ENCODE measurements around the gene RNF130. TPM values are rescaled to one million over a fixed set of nuclear protein-coding genes. Genes with fewer than 3 reads are reported as not detected.

The RNF130 gene
- total RNA-seq, 3 donors from 2014 or later, result 36.1 to 75.7 (median 56.1) TPM

- H3K36me3 ChIP-seq (ENCODE audit: low read depth), result no peaks in the 10 kb centered on the region
- no peak overlapping the region for H3K4me3 ChIP-seq
- no peaks in the 10 kb centered on the region for H3K4me1 ChIP-seq (ENCODE audit: low read depth)
- TF ChIP-seq CTCF (IDR thresholded peaks at IDR 0.05), result no peak
- intact Hi-C loops (cut with DNase I, micrococcal nuclease), result no loop called here
- ATAC-seq (no peak), DNase-seq (no peak)
- peaks cover 7% of the 10 kb centered on the region for H3K9me3 ChIP-seq
These were observed 34.3 kb upstream of the RNF130 start for GRCh38 chr5:180105827-180106312.

GRCh38 chr5:180104168-180104530, 32.6 kb upstream of the RNF130 start:
- intact Hi-C loops (cut with DNase I, micrococcal nuclease), result no loop called here
- Histone ChIP-seq H3K4me3 (no peak overlapping the region), H3K9me3 (peaks cover 7% of the 10 kb centered on the region), H3K4me1 (ENCODE audit: low read depth) (no peaks in the 10 kb centered on the region), H3K36me3 (ENCODE audit: low read depth) (no peaks in the 10 kb centered on the region)
- no peak for DNase-seq
- ATAC-seq, result no peak
- no peak for TF ChIP-seq CTCF (IDR thresholded peaks at IDR 0.05)

GRCh38 chr5:180103487-180104167, 32.1 kb upstream of the RNF130 start:
- TF ChIP-seq CTCF (IDR thresholded peaks at IDR 0.05), result no peak
- intact Hi-C loops (cut with DNase I, micrococcal nuclease), result no loop called here
- ATAC-seq (no peak), DNase-seq (no peak)
- H3K4me1 ChIP-seq (ENCODE audit: low read depth), result no peaks in the 10 kb centered on the region
- peaks cover 7% of the 10 kb centered on the region for H3K9me3 ChIP-seq
- no peaks in the 10 kb centered on the region for H3K36me3 ChIP-seq (ENCODE audit: low read depth)
- H3K4me3 ChIP-seq, result no peak overlapping the region

GRCh38 chr5:180102636-180103035, 31.1 kb upstream of the RNF130 start:
- no peak for TF ChIP-seq CTCF (IDR thresholded peaks at IDR 0.05)
- no peaks in the 10 kb centered on the region for H3K4me1 ChIP-seq (ENCODE audit: low read depth)
- H3K36me3 ChIP-seq (ENCODE audit: low read depth), result no peaks in the 10 kb centered on the region
- intact Hi-C loops (cut with DNase I, micrococcal nuclease), result no loop called here
- no peak overlapping the region for H3K4me3 ChIP-seq
- peaks cover 7% of the 10 kb centered on the region for H3K9me3 ChIP-seq
- ATAC-seq (no peak), DNase-seq (no peak)

- TF ChIP-seq CTCF (IDR thresholded peaks at IDR 0.05), result no peak
- Histone ChIP-seq H3K36me3 (ENCODE audit: low read depth) (no peaks in the 10 kb centered on the region), H3K9me3 (no peaks in the 10 kb centered on the region), H3K4me1 (ENCODE audit: low read depth) (no peaks in the 10 kb centered on the region), H3K4me3 (no peak overlapping the region)
- intact Hi-C loops (cut with DNase I, micrococcal nuclease), result no loop called here
- DNase-seq, result no peak
- ATAC-seq, result no peak
These were observed 30.0 kb upstream of the RNF130 start for GRCh38 chr5:180101451-180102105.
